ENCODE results near the gene LIPE. TPM values are rescaled to one million over a fixed set of nuclear protein-coding genes. Genes with fewer than 3 reads are reported as not detected.

The LIPE gene
- total and polyA plus RNA-seq, 5 experiments from 2014 or later, result 4.2 to 29.5 (median 9.6) TPM

GRCh38 chr19:42407816-42408175 is 19.4 kb downstream of the LIPE start:
- H3K27me3 Mint-ChIP-seq, result no peaks in the 10 kb centered on the region
- no peak for ATAC-seq
- H3K36me3 Mint-ChIP-seq, result peaks cover 0 to 33% (median 0%) of the 10 kb centered on the region in 3 donors
- no peak overlapping the region for H3K4me3 Mint-ChIP-seq
- peak overlapping the region in 1 of 10 donors; percentile 51 for H3K27ac Mint-ChIP-seq
- H3K4me1 Mint-ChIP-seq, result peaks cover 0 to 18% (median 12%) of the 10 kb centered on the region in 4 donors
- peak in 1 of 10 donors; percentile 60 for DNase-seq
- H3K9me3 Mint-ChIP-seq, result no peaks in the 10 kb centered on the region
- POLR2A ChIA-PET, result no interaction called here

DNA sequence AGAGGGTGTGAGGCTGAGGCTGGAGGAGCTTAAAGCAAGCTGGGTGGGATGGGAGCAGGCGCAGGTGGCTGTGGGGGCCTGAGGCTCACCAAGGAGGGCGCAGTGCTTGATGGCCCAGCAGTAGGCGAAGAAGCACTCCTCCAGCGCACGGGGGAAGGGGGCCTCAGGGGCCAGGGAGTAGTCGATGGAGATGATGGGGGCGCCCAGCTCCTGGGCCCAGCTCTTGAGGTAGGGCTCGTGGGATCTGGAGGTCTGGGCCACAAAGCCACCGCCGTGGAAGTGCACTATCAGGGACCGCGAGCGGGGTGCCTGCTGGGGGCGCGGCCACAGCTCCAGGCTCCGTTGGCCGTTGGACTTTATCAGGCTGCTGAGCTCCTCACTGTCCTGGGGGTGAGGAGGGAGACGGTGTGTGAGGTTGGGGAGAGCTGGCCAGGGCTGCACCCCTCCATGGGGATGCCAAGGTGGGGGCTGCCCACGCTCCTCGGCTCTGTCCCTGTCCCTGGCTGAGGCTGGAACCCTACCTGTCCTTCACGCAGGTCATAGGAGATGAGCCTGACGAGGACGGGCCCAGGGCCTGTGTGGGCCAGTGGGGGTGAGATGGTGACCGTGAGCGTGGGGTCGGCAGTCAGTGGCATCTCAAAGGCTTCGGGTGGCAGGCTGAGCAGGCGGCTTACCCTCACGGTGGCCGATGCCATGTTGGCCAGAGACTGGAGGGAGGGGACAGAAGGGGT is 19.9 kb downstream of the LIPE start:
- ATAC-seq (no peak), DNase-seq (peak in 1 of 10 donors; percentile 58)
- Mint-ChIP-seq H3K4me3 (no peak overlapping the region), H3K27me3 (no peaks in the 10 kb centered on the region), H3K27ac (no peak overlapping the region), H3K9me3 (no peaks in the 10 kb centered on the region), H3K4me1 (peaks cover 0 to 21% (median 16%) of the 10 kb centered on the region in 4 donors), H3K36me3 (peaks cover 0 to 35% (median 0%) of the 10 kb centered on the region in 3 donors)
- POLR2A ChIA-PET, result interaction anchor here (0.5 kb wide), 1 partner anchor 273 kb away, joined by 3 read pairs; no protein-coding TSS in a partner anchor

DNA sequence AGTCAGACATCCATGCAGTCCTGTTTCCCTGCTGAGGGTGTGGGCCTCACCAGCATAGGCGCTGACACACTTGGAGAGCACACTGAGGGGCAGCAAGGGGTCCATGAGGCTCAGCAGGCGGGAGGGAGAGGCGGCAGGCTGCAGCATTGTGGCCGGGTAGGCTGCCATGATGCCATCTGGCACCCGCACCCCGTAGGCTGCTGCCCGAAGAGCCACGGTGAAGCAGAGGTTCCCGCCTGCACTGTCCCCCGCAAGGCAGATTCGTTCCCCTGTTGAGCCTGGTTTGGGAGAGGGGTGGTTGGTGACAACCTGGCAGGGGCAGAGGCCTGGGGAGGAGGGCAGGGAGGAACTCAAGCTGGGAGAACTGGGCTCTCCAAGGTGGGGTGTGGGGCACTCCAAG is 21.1 kb downstream of the LIPE start:
- POLR2A ChIA-PET, result no interaction called here

GRCh38 chr19:42403586-42403985 is 23.6 kb downstream of the LIPE start:
- H3K36me3 Mint-ChIP-seq, result peaks cover 0 to 26% (median 0%) of the 10 kb centered on the region in 3 donors
- peak overlapping the region in 2 of 10 donors; percentile 37 to 45 for H3K27ac Mint-ChIP-seq
- peaks cover 20 to 48% (median 34%) of the 10 kb centered on the region in 4 donors for H3K4me1 Mint-ChIP-seq
- no peaks in the 10 kb centered on the region for H3K9me3 Mint-ChIP-seq
- POLR2A ChIA-PET, result no interaction called here
- no peak for DNase-seq
- no peaks in the 10 kb centered on the region for H3K27me3 Mint-ChIP-seq
- ATAC-seq, result no peak
- H3K4me3 Mint-ChIP-seq, result peak overlapping the region in 2 of 10 donors; percentile 4 to 87

More for the DNA sequence above, 21.1 kb downstream of the LIPE start:
- ATAC-seq (no peak), DNase-seq (no peak)
- Mint-ChIP-seq H3K4me3 (no peak overlapping the region), H3K27me3 (no peaks in the 10 kb centered on the region), H3K36me3 (peaks cover 0 to 33% (median 0%) of the 10 kb centered on the region in 3 donors), H3K4me1 (peaks cover 3 to 29% (median 21%) of the 10 kb centered on the region in 4 donors), H3K9me3 (no peaks in the 10 kb centered on the region), H3K27ac (peak overlapping the region in 3 of 10 donors; percentile 29 to 65 (median 31))

DNA sequence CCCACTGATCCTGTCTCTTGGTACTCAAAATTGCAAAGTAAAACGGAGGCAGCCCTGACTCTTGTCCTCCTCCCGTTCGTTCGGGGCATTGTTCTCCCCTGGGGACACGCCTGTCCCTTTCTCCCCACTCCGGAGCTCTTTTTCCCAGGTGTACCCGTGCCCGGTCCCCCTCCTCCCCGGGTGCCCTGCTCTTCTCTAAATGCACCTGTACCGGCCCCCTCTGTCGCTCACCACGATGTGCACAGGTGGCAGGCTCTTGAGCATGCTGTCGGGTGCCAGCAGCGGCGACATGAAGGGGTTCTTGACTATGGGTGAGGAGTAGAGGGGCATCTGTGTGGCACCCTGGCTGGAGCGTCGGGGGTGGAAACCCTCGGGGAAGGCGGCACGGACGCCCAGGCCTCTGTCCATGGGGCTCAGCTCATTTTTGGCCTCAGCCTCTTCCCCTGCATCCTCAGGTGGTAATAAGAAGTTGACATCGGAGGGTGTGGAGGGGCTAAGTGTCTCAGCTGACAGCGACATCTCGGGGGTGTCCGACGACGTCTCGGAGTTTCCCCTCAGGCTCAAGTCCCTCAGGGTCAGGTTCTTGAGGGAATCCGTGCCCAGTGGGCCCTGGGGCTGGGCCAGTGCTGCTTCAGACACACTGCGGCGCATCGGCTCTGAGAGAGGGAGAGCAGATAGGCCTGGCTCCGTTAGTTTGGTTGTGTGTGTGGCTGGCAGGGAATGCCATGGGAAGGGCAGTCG is 24.6 kb downstream of the LIPE start:
- Mint-ChIP-seq H3K36me3 (peaks cover 0 to 25% (median 0%) of the 10 kb centered on the region in 3 donors), H3K4me3 (peak overlapping the region; percentile 79 to 91 (median 84)), H3K27me3 (no peaks in the 10 kb centered on the region), H3K27ac (peak overlapping the region in 9 of 10 donors; percentile 59 to 91 (median 86)), H3K4me1 (peaks cover 25 to 48% (median 34%) of the 10 kb centered on the region in 4 donors), H3K9me3 (no peaks in the 10 kb centered on the region)
- ATAC-seq (no peak), DNase-seq (no peak)
- POLR2A ChIA-PET, result interaction anchor here (0.6 to 1.6 kb wide), 8 partner anchors 16 to 1363 kb away, joined by 3 to 6 read pairs (median 4); partner anchors contain the start of gene PRR19

DNA sequence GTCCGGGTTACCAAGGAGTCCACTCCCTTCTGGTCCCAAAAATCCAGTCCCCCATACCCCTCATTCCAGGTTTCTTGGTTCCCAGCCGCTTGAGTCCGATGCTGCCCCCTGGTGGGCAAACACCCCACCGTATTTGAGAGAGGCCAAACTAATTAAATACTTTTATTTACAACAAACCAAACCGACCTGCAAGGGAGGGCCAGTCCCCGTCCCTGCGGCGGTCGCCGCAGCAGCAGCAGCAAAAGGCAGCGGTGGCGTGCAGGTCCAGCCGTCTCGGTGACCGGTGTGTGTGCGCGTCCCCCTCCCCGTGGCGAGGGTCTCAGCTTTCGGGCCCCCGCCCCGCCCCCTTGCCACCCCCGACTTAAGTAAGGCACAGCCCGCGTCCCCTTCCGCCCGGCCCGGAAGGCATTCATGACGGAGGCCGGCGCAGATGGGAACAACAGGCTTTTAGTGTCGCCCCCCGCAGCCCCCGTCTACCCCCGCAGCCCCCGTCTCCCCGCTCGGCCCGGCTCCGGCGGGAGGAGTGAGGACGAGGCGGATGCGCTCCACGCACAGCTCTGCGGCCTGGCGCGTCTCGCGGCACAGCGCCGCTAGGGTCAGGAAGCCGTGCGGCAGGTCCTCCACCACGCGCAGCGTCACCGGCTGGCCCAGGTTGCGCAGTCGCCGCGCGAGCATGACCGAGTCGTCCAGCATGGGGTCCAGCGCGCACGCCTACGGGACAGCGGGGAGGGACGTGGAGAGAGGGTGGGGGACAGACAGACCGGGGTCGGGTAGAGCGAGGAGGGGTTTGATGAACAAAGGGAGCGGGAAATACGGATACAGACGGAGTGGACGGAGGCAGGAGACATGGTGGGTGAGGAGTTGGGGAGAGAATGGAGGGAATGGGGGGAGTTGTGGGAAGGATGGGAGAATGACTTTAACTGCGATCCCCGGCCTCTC is 25.6 kb downstream of the LIPE start:
- Mint-ChIP-seq H3K4me1 (peaks cover 30 to 57% (median 42%) of the 10 kb centered on the region in 4 donors), H3K4me3 (peak overlapping the region; percentile 81 to 91 (median 84)), H3K27me3 (no peaks in the 10 kb centered on the region), H3K27ac (peak overlapping the region; percentile 53 to 91 (median 86)), H3K36me3 (peaks cover 0 to 18% (median 0%) of the 10 kb centered on the region in 3 donors), H3K9me3 (no peaks in the 10 kb centered on the region)
- POLR2A ChIA-PET, result interaction anchor here (0.6 to 1.8 kb wide), 12 partner anchors 15 to 1670 kb away, joined by 3 to 7 read pairs (median 4); partner anchors contain the start of gene PRR19
- ATAC-seq, result peak; percentile 77 to 85
- DNase-seq, result peak; percentile 45 to 85 (median 68)

DNA sequence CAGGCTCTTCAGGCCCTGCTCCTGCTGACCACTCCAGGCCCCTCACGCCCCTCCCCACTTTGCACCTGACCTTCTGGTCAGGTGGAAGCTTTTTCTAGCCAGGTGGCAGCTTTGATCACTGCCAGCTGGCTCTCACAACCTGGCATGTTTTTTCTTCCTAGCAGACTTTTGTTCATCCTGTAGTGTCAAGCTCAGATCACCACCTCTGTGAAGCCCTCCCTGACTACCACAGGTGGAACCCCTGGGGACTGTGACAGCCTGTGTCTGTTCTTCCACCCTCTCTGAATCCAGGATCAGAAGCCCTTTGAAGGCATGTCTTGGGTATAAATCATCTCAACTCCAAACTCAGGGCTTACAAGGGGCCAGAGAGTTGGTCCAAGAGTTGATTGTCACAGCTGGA is 26.8 kb downstream of the LIPE start:
- ATAC-seq, result no peak
- POLR2A ChIA-PET, result interaction anchor here (1.8 kb wide), 1 partner anchor 19 kb away, joined by 7 read pairs; no protein-coding TSS in a partner anchor

GRCh38 chr19:42397263-42398166 is 29.7 kb downstream of the LIPE start:
- Mint-ChIP-seq H3K36me3 (no peaks in the 10 kb centered on the region), H3K4me1 (peaks cover 31 to 58% (median 48%) of the 10 kb centered on the region in 4 donors), H3K9me3 (no peaks in the 10 kb centered on the region), H3K27me3 (no peaks in the 10 kb centered on the region), H3K27ac (peak overlapping the region; percentile 15 to 98 (median 92)), H3K4me3 (peak overlapping the region; percentile 77 to 93 (median 89))
- POLR2A ChIA-PET, result interaction anchor here (1.5 to 1.9 kb wide), 2 partner anchors 23 to 26 kb away, joined by 4 to 13 read pairs; no protein-coding TSS in a partner anchor
- ATAC-seq (no peak), DNase-seq (no peak)

More for the DNA sequence above, 26.8 kb downstream of the LIPE start:
- H3K27me3 Mint-ChIP-seq, result no peaks in the 10 kb centered on the region
- H3K27ac Mint-ChIP-seq, result peak overlapping the region in 7 of 10 donors; percentile 27 to 91 (median 68)
- H3K9me3 Mint-ChIP-seq, result no peaks in the 10 kb centered on the region
- H3K36me3 Mint-ChIP-seq, result peaks cover 0 to 10% (median 0%) of the 10 kb centered on the region in 3 donors
- peak overlapping the region in 6 of 10 donors; percentile 18 to 91 (median 80) for H3K4me3 Mint-ChIP-seq
- H3K4me1 Mint-ChIP-seq, result peaks cover 35 to 63% (median 49%) of the 10 kb centered on the region in 4 donors
- no peak for DNase-seq

- POLR2A ChIA-PET, result interaction anchor here (1.5 to 1.9 kb wide), 2 partner anchors 24 to 27 kb away, joined by 4 to 13 read pairs; no protein-coding TSS in a partner anchor
- H3K4me1 Mint-ChIP-seq, result peaks cover 25 to 50% (median 44%) of the 10 kb centered on the region in 4 donors
- peaks cover 0 to 5% (median 2%) of the 10 kb centered on the region in 5 donors for H3K27me3 Mint-ChIP-seq
- no peaks in the 10 kb centered on the region for H3K9me3 Mint-ChIP-seq
- no peaks in the 10 kb centered on the region for H3K36me3 Mint-ChIP-seq
- DNase-seq, result peak; percentile 71 to 94 (median 86)
- peak overlapping the region; percentile 77 to 93 (median 89) for H3K4me3 Mint-ChIP-seq
- peak; percentile 81 to 91 for ATAC-seq
- H3K27ac Mint-ChIP-seq, result peak overlapping the region; percentile 15 to 98 (median 92)
Measured at GRCh38 chr19:42396381-42397262, 30.6 kb downstream of the LIPE start.

DNA sequence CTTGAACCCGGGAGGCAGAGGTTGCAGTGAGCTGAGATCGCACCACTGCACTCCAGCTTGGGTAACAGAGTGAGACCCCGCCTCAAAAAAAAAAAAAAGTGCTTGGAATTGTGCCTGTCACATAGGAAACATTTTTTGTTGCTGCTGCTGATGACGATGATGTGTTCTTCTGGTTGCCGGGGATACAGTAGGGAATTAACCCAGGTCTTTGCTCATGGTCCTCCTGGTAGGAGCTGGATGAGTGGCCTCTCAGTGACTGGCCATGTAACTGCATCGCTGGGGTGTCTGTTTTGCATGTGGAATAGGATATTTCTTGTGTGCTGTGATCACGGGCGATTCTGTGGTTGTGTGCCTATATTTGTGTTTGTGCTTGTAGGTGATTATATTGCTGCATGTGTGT is 32.4 kb downstream of the LIPE start:
- ATAC-seq (no peak), DNase-seq (no peak)
- Mint-ChIP-seq H3K9me3 (no peaks in the 10 kb centered on the region), H3K36me3 (no peaks in the 10 kb centered on the region), H3K4me3 (no peak overlapping the region), H3K4me1 (peaks cover 14 to 32% (median 30%) of the 10 kb centered on the region in 4 donors), H3K27ac (peak overlapping the region in 2 of 10 donors; percentile 22 to 41), H3K27me3 (peaks cover 10 to 16% (median 11%) of the 10 kb centered on the region in 5 donors)
- POLR2A ChIA-PET, result no interaction called here
